ENCODE results near the gene TLR10.
"Not testable (repeated sequence)": the region's sequence is repeated elsewhere in the genome, so short reads cannot be mapped to it uniquely, and the experiment has no call there.

Gene TLR10

DNA sequence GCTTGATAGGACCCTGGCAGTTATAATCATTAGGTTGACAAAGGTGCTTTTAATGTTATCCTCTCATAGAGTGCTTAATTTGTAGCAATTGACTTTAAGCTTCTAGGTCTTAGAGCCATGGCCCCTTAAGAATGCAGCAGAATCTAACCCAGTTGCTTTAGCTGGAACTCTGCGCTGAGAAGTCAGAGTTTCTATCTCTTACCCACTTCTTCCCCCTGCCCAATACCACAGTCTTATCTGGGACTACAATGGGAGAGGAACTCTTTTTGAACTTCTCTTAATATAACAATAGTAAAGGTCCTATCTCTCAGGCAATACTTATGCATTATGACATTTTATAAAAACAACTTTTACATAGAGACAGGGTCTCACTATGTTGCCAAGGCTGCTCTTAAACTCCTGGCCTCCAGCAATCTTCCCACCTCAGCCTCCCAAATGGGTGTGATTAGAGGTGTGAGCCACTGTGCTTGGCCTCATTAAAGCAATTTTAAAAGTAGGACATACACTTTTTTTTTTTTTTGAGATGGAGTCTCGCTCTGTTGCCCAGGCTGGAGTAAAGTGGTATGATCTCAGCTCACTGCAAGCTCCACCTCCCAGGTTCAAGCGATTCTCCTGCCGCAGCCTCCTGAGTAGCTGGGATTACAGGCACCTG is 1.8 kb downstream of the TLR10 start:
- no peaks in the 10 kb centered on the region for H3F3A ChIP-seq (ENCODE audit: insufficient read depth, low read length)
- no peaks in the 10 kb centered on the region for H4K20me1 ChIP-seq (ENCODE audit: insufficient read depth, low read length)
- peaks cover 16% of the 10 kb centered on the region for H3K9me3 ChIP-seq (ENCODE audit: low read length)
- peaks cover 56% of the 10 kb centered on the region for H3K79me2 ChIP-seq (ENCODE audit: insufficient read depth, low read length)
- no peak overlapping the region for H2AFZ ChIP-seq (ENCODE audit: low read length)
- H3K36me3 ChIP-seq (ENCODE audit: insufficient read depth, low read length), result peaks cover 51% of the 10 kb centered on the region
- H3K9me2 ChIP-seq (ENCODE audit: low read depth, low read length), result no peaks in the 10 kb centered on the region
- H3K27me3 ChIP-seq (ENCODE audit: insufficient read depth, low read length), result no peaks in the 10 kb centered on the region
- TF ChIP-seq CTCF (IDR thresholded peaks at IDR 0.05; ENCODE audit: low read length) (no peak), EZH2 (IDR thresholded peaks at IDR 0.05; ENCODE audit: borderline replicate concordance, low read length) (no peak)
- peak overlapping the region; percentile 91 for H3K9ac ChIP-seq (ENCODE audit: low read length)
- H3K27ac ChIP-seq (ENCODE audit: low read depth, low read length, poor library complexity, severe bottlenecking), result peak overlapping the region; percentile 94
- H3K4me1 ChIP-seq (ENCODE audit: insufficient read depth, low read length, severe bottlenecking), result peaks cover 54% of the 10 kb centered on the region
- H3K4me3 ChIP-seq (ENCODE audit: low read depth, low read length, poor library complexity, severe bottlenecking), result peak overlapping the region; percentile 73
- peak overlapping the region; percentile 79 for H3K4me2 ChIP-seq (ENCODE audit: low read length)

- H3F3A ChIP-seq (ENCODE audit: insufficient read depth, low read length), result no peaks in the 10 kb centered on the region
- no peak for TF ChIP-seq EZH2 (IDR thresholded peaks at IDR 0.05; ENCODE audit: borderline replicate concordance, low read length)
- TF ChIP-seq CTCF (IDR thresholded peaks at IDR 0.05; ENCODE audit: low read length), result no peak
- peak overlapping the region; percentile 79; the same call in 1 of the 2 replicates for H3K4me2 ChIP-seq (ENCODE audit: low read length)
- H3K36me3 ChIP-seq (ENCODE audit: insufficient read depth, low read length), result peaks cover 63% of the 10 kb centered on the region
- H3K4me3 ChIP-seq (ENCODE audit: low read depth, low read length, poor library complexity, severe bottlenecking), result peak overlapping the region; percentile 73
- no peaks in the 10 kb centered on the region for H3K27me3 ChIP-seq (ENCODE audit: insufficient read depth, low read length)
- H4K20me1 ChIP-seq (ENCODE audit: insufficient read depth, low read length), result no peaks in the 10 kb centered on the region
- peaks cover 42% of the 10 kb centered on the region for H3K4me1 ChIP-seq (ENCODE audit: insufficient read depth, low read length, severe bottlenecking)
- no peak overlapping the region for H3K9ac ChIP-seq (ENCODE audit: low read length)
- peak overlapping the region; percentile 94 for H3K27ac ChIP-seq (ENCODE audit: low read depth, low read length, poor library complexity, severe bottlenecking)
- H3K9me3 ChIP-seq (ENCODE audit: low read length), result peaks cover 24% of the 10 kb centered on the region
- no peak overlapping the region for H2AFZ ChIP-seq (ENCODE audit: low read length)
- no peaks in the 10 kb centered on the region for H3K9me2 ChIP-seq (ENCODE audit: low read depth, low read length)
- H3K79me2 ChIP-seq (ENCODE audit: insufficient read depth, low read length), result peaks cover 66% of the 10 kb centered on the region
These were observed 3.0 kb downstream of the TLR10 start for GRCh38 chr4:38779790-38780189.

GRCh38 chr4:38777925-38778324 is 4.9 kb downstream of the TLR10 start:
- peaks cover 81% of the 10 kb centered on the region for H3K79me2 ChIP-seq (ENCODE audit: insufficient read depth, low read length)
- H3K4me3 ChIP-seq (ENCODE audit: low read depth, low read length, poor library complexity, severe bottlenecking); H3K27ac ChIP-seq (ENCODE audit: low read depth, low read length, poor library complexity, severe bottlenecking): not testable (repeated sequence)

GRCh38 chr4:38775326-38775725 is 7.5 kb downstream of the TLR10 start:
- Histone ChIP-seq H3K9ac (ENCODE audit: low read length) (no peak overlapping the region), H3K79me2 (ENCODE audit: insufficient read depth, low read length) (peaks cover 60% of the 10 kb centered on the region), H3K36me3 (ENCODE audit: insufficient read depth, low read length) (peaks cover 89% of the 10 kb centered on the region), H3K27ac (ENCODE audit: low read depth, low read length, poor library complexity, severe bottlenecking) (no peak overlapping the region), H2AFZ (ENCODE audit: low read length) (no peak overlapping the region), H3K4me1 (ENCODE audit: insufficient read depth, low read length, severe bottlenecking) (peaks cover 8% of the 10 kb centered on the region), H3K27me3 (ENCODE audit: insufficient read depth, low read length) (no peaks in the 10 kb centered on the region), H3K4me2 (ENCODE audit: low read length) (no peak overlapping the region), H3K4me3 (ENCODE audit: low read depth, low read length, poor library complexity, severe bottlenecking) (no peak overlapping the region), H4K20me1 (ENCODE audit: insufficient read depth, low read length) (no peaks in the 10 kb centered on the region), H3K9me3 (ENCODE audit: low read length) (peaks cover 40% of the 10 kb centered on the region), H3F3A (ENCODE audit: insufficient read depth, low read length) (no peaks in the 10 kb centered on the region), H3K9me2 (ENCODE audit: low read depth, low read length) (no peaks in the 10 kb centered on the region)
- TF ChIP-seq EZH2 (IDR thresholded peaks at IDR 0.05; ENCODE audit: borderline replicate concordance, low read length) (no peak), CTCF (IDR thresholded peaks at IDR 0.05; ENCODE audit: low read length) (no peak)

More at GRCh38 chr4:38777925-38778324, 4.9 kb downstream of the TLR10 start:
- not testable (repeated sequence) for H3K9me2 ChIP-seq (ENCODE audit: low read depth, low read length); H3K9ac ChIP-seq (ENCODE audit: low read length); H4K20me1 ChIP-seq (ENCODE audit: insufficient read depth, low read length); H3F3A ChIP-seq (ENCODE audit: insufficient read depth, low read length); H3K4me2 ChIP-seq (ENCODE audit: low read length); H2AFZ ChIP-seq (ENCODE audit: low read length); H3K27me3 ChIP-seq (ENCODE audit: insufficient read depth, low read length)
- Histone ChIP-seq H3K4me1 (ENCODE audit: insufficient read depth, low read length, severe bottlenecking) (peaks cover 25% of the 10 kb centered on the region), H3K36me3 (ENCODE audit: insufficient read depth, low read length) (peaks cover 81% of the 10 kb centered on the region), H3K9me3 (ENCODE audit: low read length) (peaks cover 40% of the 10 kb centered on the region)
